ENCODE results near the gene HBG1. TPM values are rescaled to one million over a fixed set of nuclear protein-coding genes. Genes with fewer than 3 reads are reported as not detected.

HBG1 gene
- total RNA-seq = not detected in 2 replicates

DNA sequence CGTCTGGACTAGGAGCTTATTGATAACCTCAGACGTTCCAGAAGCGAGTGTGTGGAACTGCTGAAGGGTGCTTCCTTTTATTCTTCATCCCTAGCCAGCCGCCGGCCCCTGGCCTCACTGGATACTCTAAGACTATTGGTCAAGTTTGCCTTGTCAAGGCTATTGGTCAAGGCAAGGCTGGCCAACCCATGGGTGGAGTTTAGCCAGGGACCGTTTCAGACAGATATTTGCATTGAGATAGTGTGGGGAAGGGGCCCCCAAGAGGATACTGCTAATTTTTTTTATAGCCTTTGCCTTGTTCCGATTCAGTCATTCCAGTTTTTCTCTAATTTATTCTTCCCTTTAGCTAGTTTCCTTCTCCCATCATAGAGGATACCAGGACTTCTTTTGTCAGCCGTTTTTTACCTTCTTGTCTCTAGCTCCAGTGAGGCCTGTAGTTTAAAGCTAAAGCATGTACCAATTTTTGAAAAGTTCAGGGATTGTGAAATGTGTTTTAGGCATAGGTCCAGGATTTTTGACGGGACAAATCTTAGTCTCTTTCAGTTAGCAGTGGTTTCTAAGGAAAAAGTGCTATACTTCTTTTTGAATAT, at the start of gene HBG1:
Gene HBG1, minus strand, starts transcription at position 51 of the 590 bp plus-strand sequence. CDS start 53 bp downstream, outside the sequence.

DNA sequence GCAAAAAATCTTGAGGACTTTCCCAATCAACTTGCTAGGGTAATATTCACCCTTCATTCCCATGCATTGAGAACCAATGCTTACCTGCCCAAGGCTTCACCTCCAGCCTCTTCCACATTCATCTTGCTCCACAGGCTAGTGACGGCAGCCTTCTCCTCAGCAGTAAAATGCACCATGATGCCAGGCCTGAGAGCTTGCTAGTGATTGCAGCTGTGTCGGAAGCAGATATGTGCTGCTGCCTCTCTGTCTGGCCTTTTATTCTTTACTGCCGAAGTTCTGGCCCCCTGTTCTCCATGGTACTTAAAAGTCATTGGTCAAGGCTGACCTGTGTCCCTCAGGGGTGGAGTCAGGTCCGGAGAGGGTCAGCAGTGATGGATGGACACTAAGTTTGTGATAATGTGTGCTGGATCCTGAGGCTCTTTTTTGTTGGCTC, 20.1 kb upstream of the HBG1 start, which contains the start of gene HBE1:
Gene HBE1, minus strand, starts transcription at position 231 of the 433 bp plus-strand sequence. Its CDS starts 55 bp downstream, at position 176.

DNA sequence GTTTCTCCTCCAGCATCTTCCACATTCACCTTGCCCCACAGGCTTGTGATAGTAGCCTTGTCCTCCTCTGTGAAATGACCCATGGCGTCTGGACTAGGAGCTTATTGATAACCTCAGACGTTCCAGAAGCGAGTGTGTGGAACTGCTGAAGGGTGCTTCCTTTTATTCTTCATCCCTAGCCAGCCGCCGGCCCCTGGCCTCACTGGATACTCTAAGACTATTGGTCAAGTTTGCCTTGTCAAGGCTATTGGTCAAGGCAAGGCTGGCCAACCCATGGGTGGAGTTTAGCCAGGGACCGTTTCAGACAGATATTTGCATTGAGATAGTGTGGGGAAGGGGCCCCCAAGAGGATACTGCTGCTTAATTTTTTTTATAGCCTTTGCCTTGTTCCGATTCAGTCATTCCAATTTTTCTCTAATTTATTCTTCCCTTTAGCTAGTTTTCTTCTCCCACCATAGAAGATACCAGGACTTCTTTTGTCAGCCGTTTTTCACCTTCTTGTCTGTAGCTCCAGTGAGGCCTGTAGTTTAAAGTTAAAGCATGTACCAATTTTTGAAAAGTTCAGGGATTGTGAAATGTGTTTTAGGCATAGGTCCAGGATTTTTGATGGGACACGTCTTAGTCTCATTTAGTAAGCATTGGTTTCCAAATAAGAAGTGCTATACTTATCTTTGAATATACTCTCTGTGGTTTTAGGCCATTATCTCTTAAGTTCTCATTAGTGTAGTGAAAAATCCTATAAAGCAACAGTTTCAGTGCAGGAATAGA, 5.2 kb upstream of the HBG1 start, which contains the start of gene HBG2:
Gene HBG2, minus strand, starts transcription at position 136 of the 768 bp plus-strand sequence. Its CDS starts 53 bp downstream, at position 83.

DNA sequence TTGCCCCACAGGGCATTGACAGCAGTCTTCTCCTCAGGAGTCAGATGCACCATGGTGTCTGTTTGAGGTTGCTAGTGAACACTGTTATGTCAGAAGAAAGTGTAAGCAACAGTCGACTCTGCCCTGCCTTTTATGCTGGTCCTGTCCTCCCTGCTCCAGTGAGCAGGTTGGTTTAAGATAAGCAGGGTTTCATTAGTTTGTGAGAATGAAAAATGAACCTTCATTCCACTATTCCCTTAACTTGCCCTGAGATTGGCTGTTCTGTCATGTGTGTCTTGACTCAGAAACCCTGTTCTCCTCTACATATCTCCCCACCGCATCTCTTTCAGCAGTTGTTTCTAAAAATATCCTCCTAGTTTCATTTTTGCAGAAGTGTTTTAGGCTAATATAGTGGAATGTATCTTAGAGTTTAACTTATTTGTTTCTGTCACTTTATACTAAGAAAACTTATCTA, 15.2 kb downstream of the HBG1 start, which contains the start of gene HBD:
Gene HBD, minus strand, starts transcription at position 103 of the 454 bp plus-strand sequence. Its CDS starts 50 bp downstream, at position 53.

DNA sequence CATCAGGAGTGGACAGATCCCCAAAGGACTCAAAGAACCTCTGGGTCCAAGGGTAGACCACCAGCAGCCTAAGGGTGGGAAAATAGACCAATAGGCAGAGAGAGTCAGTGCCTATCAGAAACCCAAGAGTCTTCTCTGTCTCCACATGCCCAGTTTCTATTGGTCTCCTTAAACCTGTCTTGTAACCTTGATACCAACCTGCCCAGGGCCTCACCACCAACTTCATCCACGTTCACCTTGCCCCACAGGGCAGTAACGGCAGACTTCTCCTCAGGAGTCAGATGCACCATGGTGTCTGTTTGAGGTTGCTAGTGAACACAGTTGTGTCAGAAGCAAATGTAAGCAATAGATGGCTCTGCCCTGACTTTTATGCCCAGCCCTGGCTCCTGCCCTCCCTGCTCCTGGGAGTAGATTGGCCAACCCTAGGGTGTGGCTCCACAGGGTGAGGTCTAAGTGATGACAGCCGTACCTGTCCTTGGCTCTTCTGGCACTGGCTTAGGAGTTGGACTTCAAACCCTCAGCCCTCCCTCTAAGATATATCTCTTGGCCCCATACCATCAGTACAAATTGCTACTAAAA, 22.8 kb downstream of the HBG1 start, which contains the start of gene HBB:
Gene HBB, minus strand, starts transcription at position 340 of the 579 bp plus-strand sequence. Its CDS starts 50 bp downstream, at position 290.

DNA sequence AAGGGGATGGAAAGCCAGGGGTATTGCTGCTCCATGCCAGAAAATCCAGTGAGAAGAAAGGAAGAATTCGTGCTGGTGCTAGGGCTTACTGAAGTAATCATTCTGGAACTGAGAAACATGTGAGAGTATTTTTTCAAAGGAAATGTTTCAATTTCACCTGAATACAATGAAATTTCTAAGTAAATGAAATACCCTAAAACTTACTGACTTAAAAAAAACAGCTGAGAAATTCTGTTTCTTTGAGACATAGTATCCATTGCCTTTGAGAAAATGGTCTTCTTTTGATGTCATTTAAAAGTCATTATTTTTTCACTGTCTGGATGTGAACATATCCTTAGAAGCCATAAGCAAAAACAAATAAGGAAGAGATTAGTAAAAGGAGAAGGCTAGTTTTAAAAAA, 49.1 kb downstream of the HBG1 start, which contains the start of gene OR51V1:
Gene OR51V1, minus strand, starts transcription at position 101 of the 400 bp plus-strand sequence. Its CDS starts 0 bp downstream, at position 101.

Other genes starting within 250 kb of the HBG1 start
- not detected in 2 replicates for gene OR52J3, start 203.3 kb downstream of the HBG1 start, total RNA-seq
- gene OR52E2, start 190.2 kb downstream of the HBG1 start, total RNA-seq = not detected in 2 replicates
- not detected in 2 replicates for gene OR52E1, start 180.3 kb downstream of the HBG1 start, total RNA-seq
- not detected in 2 replicates for gene OR52A5, start 111.5 kb downstream of the HBG1 start, total RNA-seq
- under 0.01 TPM in 1 of 2 replicates, not detected in the other for gene OR52A1, start 95.1 kb downstream of the HBG1 start, total RNA-seq
- gene OR51V1, start 49.2 kb downstream of the HBG1 start, total RNA-seq = not detected in 2 replicates
- gene HBB, start 22.8 kb downstream of the HBG1 start, total RNA-seq = not detected in 2 replicates
- not detected in 2 replicates for gene HBD, start 15.4 kb downstream of the HBG1 start, total RNA-seq
- gene HBG2, start 4.9 kb upstream of the HBG1 start, total RNA-seq = not detected in 2 replicates
- not detected in 2 replicates for gene HBE1, start 20.1 kb upstream of the HBG1 start, total RNA-seq
- not detected in 2 replicates for gene OR51B4, start 52.1 kb upstream of the HBG1 start, total RNA-seq
- not detected in 2 replicates for gene OR51B2, start 74.4 kb upstream of the HBG1 start, total RNA-seq
- not detected in 2 replicates for gene OR51B5, start 93.7 kb upstream of the HBG1 start, total RNA-seq
- not detected in 2 replicates for gene OR51B6, start 101.7 kb upstream of the HBG1 start, total RNA-seq
- not detected in 2 replicates for gene OR51M1, start 134.0 kb upstream of the HBG1 start, total RNA-seq
- gene OR51Q1, start 172.3 kb upstream of the HBG1 start, total RNA-seq = not detected in 2 replicates
- 0.24 TPM in 1 of 2 replicates, not detected in the other for gene OR51I1, start 191.7 kb upstream of the HBG1 start, total RNA-seq
- gene OR51I2, start 199.5 kb upstream of the HBG1 start, total RNA-seq = not detected in 2 replicates
- not detected in 2 replicates for gene OR52D1, start 238.8 kb upstream of the HBG1 start, total RNA-seq